ENCODE results near the gene CSHL1. TPM values are rescaled to one million over a fixed set of nuclear protein-coding genes. Genes with fewer than 3 reads are reported as not detected.

CSHL1 gene
- total and polyA plus RNA-seq, 2 donors (not counting 1 experiment from before 2014, with no cell fraction given), result not detected

DNA sequence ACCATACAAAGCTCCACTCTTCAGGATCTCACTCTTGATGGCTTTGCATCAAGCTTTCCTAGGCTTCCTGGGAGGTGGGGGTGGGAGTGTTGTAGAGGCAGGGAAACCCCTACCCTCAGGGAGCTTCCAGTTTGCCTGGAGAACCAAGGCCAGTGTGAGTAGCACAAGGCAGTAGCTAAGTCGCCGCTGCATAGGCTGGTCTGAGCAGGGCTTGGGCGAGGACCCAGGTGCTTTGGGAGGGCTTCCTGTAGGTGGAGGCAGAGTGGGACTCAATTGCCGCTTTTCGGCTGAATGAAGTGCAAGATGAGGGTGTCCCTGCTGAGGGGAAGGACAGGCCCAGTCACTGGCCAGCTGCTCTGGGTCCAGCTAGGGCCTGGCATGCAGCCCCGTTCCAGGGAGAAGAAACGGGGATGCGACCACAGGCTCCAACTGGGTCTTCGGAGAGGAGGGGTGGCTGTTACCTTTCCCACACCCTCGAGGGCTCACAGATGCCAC lies 17.2 kb upstream of the CSHL1 start:
- no peak overlapping the region for H3K9ac ChIP-seq (ENCODE audit: insufficient read depth, low read length)
- no peak overlapping the region for H3K4me3 ChIP-seq (replicated peaks in 1 of 4; ENCODE audit: control extremely low read depth in 1 of 4, insufficient read depth in 1 of 4, low read depth in 3 of 4, low read length in 4 of 4)
- H3K4me1 ChIP-seq (ENCODE audit: control insufficient read depth, extremely low read depth, insufficient read depth, low read length), result no peaks in the 10 kb centered on the region
- no peak overlapping the region for H3K4me2 ChIP-seq (ENCODE audit: extremely low read depth, insufficient read depth, low read length)
- no peak for TF ChIP-seq EZH2 (IDR thresholded peaks at IDR 0.05; ENCODE audit: low read length, missing control alignments)
- no peak for TF ChIP-seq CTCF (conservative IDR thresholded peaks at IDR 0.05 in 1 of 2, IDR thresholded peaks at IDR 0.05 in 1 of 2; ENCODE audit: low read depth in 1 of 2, low read length in 2 of 2)
- H2AFZ ChIP-seq (ENCODE audit: low read length), result no peak overlapping the region
- no peaks in the 10 kb centered on the region for H3K79me2 ChIP-seq (ENCODE audit: control insufficient read depth, insufficient read depth, low read length)
- peaks cover 5% of the 10 kb centered on the region for H3K27me3 ChIP-seq (ENCODE audit: control insufficient read depth, insufficient read depth, low read length)
- no peaks in the 10 kb centered on the region for H3K9me3 ChIP-seq (ENCODE audit: control insufficient read depth, insufficient read depth, low read depth, low read length)
- DNase-seq (ENCODE audit: low read depth in 2 of 2), result no peak
- H3K36me3 ChIP-seq (ENCODE audit: control insufficient read depth, insufficient read depth, low read length), result no peaks in the 10 kb centered on the region
- no peak overlapping the region for H3K27ac ChIP-seq (ENCODE audit: insufficient read depth, low read length)
- H4K20me1 ChIP-seq (ENCODE audit: control insufficient read depth, extremely low read depth, insufficient read depth, low read length), result no peaks in the 10 kb centered on the region

DNA sequence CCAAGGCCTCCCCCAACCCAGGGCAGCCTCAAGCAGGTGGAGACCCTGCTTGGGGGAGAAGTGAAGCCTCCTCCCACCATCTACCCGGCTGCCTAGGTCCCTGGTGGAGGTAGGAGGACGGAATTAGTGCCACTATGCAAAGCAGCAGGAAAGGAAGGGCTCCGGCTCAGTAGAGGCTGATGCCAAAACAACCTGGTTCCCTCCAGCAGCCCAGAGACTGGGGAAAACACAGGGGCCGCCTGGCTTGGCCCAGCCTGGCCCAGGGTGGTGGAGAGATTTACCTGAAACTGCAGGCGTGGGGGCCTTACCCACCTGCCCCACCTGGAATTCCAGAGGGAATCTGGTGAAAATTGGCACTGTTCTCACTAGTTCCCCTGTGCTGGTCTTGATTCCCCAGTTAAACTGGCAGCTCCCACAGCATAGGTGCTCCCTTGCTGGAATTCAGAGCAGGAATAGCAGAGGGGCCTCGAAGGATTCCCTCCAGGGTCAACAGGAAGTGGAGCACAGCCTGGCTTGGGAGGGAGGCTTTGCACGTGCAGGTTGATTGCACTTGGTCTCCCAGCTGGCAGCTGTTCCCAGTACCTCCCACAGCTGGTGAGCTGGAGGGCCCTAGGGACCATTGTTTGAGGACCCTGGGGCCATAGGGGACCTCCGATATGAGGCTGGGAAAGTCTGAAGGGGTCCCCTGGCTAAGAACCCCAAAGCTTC lies 16.6 kb upstream of the CSHL1 start:
- peaks cover 5% of the 10 kb centered on the region for H3K27me3 ChIP-seq (ENCODE audit: control insufficient read depth, insufficient read depth, low read length)
- H3K9ac ChIP-seq (ENCODE audit: insufficient read depth, low read length), result no peak overlapping the region
- no peak overlapping the region for H2AFZ ChIP-seq (ENCODE audit: low read length)
- no peak for DNase-seq (ENCODE audit: low read depth in 2 of 2)
- no peak overlapping the region for H3K4me2 ChIP-seq (ENCODE audit: extremely low read depth, insufficient read depth, low read length)
- no peaks in the 10 kb centered on the region for H3K9me3 ChIP-seq (ENCODE audit: control insufficient read depth, insufficient read depth, low read depth, low read length)
- H4K20me1 ChIP-seq (ENCODE audit: control insufficient read depth, extremely low read depth, insufficient read depth, low read length), result no peaks in the 10 kb centered on the region
- H3K27ac ChIP-seq (ENCODE audit: insufficient read depth, low read length), result no peak overlapping the region
- H3K4me1 ChIP-seq (ENCODE audit: control insufficient read depth, extremely low read depth, insufficient read depth, low read length), result no peaks in the 10 kb centered on the region
- no peaks in the 10 kb centered on the region for H3K36me3 ChIP-seq (ENCODE audit: control insufficient read depth, insufficient read depth, low read length)
- TF ChIP-seq EZH2 (IDR thresholded peaks at IDR 0.05; ENCODE audit: low read length, missing control alignments), result no peak
- no peak for TF ChIP-seq CTCF (conservative IDR thresholded peaks at IDR 0.05 in 1 of 2, IDR thresholded peaks at IDR 0.05 in 1 of 2; ENCODE audit: low read depth in 1 of 2, low read length in 2 of 2)
- no peak overlapping the region for H3K4me3 ChIP-seq (replicated peaks in 1 of 4; ENCODE audit: control extremely low read depth in 1 of 4, insufficient read depth in 1 of 4, low read depth in 3 of 4, low read length in 4 of 4)
- H3K79me2 ChIP-seq (ENCODE audit: control insufficient read depth, insufficient read depth, low read length), result no peaks in the 10 kb centered on the region

- Histone ChIP-seq H3K4me3 (replicated peaks in 1 of 4; ENCODE audit: control extremely low read depth in 1 of 4, insufficient read depth in 1 of 4, low read depth in 3 of 4, low read length in 4 of 4) (no peak overlapping the region), H3K36me3 (ENCODE audit: control insufficient read depth, insufficient read depth, low read length) (no peaks in the 10 kb centered on the region), H3K9me3 (ENCODE audit: control insufficient read depth, insufficient read depth, low read depth, low read length) (no peaks in the 10 kb centered on the region), H3K4me1 (ENCODE audit: control insufficient read depth, extremely low read depth, insufficient read depth, low read length) (no peaks in the 10 kb centered on the region), H3K27me3 (ENCODE audit: control insufficient read depth, insufficient read depth, low read length) (peaks cover 5% of the 10 kb centered on the region), H3K27ac (ENCODE audit: insufficient read depth, low read length) (no peak overlapping the region), H4K20me1 (ENCODE audit: control insufficient read depth, extremely low read depth, insufficient read depth, low read length) (no peaks in the 10 kb centered on the region), H3K4me2 (ENCODE audit: extremely low read depth, insufficient read depth, low read length) (no peak overlapping the region), H3K9ac (ENCODE audit: insufficient read depth, low read length) (no peak overlapping the region), H2AFZ (ENCODE audit: low read length) (no peak overlapping the region), H3K79me2 (ENCODE audit: control insufficient read depth, insufficient read depth, low read length) (no peaks in the 10 kb centered on the region)
- TF ChIP-seq EZH2 (IDR thresholded peaks at IDR 0.05; ENCODE audit: low read length, missing control alignments) (no peak), CTCF (conservative IDR thresholded peaks at IDR 0.05 in 1 of 2, IDR thresholded peaks at IDR 0.05 in 1 of 2; ENCODE audit: low read depth in 1 of 2, low read length in 2 of 2) (no peak)
- no peak for DNase-seq (ENCODE audit: low read depth in 2 of 2)
Observed at GRCh38 chr17:63926164-63926563, 15.1 kb upstream of the CSHL1 start.
